Stomach (tissue), 9 donors: ENCODE measurements around the gene SHISA3. TPM values are rescaled to one million over a fixed set of nuclear protein-coding genes. Genes with fewer than 3 reads are reported as not detected.

Source experiments
- DNase-seq, 2 donors: peaks; one replicate each; pipeline versions ENCODE4 v3.0.0 to v3.0.0-alpha.2; 2013 to 2019
- H3K27ac ChIP-seq, 5 donors: fragments of 200-600 bp in 4 of 5; sonication (generic) in 4 of 5; one replicate each; pipeline ENCODE4 v1.5.1; 2013 to 2019; ENCODE audit warnings: mild to moderate bottlenecking in 1 of 5, moderate library complexity in 1 of 5
- H3K27me3 ChIP-seq, 3 donors: fragments of 200-600 bp; sonication (generic); one replicate each; pipeline ENCODE4 v1.5.1; 2017 to 2019; ENCODE audit warnings: mixed run types in 1 of 3
- H3K36me3 ChIP-seq, 4 donors: fragments of 200-600 bp; sonication (generic); 1 replicate in 3 of 4; 2 replicates in 1 of 4; pipeline ENCODE4 v1.5.1; 2016 to 2019
- H3K4me1 ChIP-seq, 4 donors: fragments of 200-600 bp; sonication (generic); one replicate each; pipeline ENCODE4 v1.5.1; 2016 to 2019
- H3K4me3 ChIP-seq, 4 donors: fragments of 200-600 bp; sonication (generic) in 3 of 4; one replicate each; pipeline ENCODE4 v1.5.1; 2016 to 2019; ENCODE audit warnings: mild to moderate bottlenecking in 1 of 4
- H3K9me3 ChIP-seq, 4 donors: fragments of 200-600 bp; sonication (generic); one replicate each; pipeline ENCODE4 v1.5.1; 2016 to 2019
- EP300 ChIP-seq: sonication (generic); formaldehyde crosslinking; IDR thresholded peaks from one replicate; pipeline ENCODE4 v1.6.1; 2017; ENCODE audit warnings: antibody characterized with exemption
- POLR2A ChIP-seq, 4 donors: fragments of 450-650 bp; IDR thresholded peaks; one replicate each; pipeline ENCODE4 v1.6.1; 2016; ENCODE audit warnings: antibody characterized with exemption in 4 of 4, control low read depth in 2 of 4, mild to moderate bottlenecking in 1 of 4, moderate library complexity in 1 of 4
- POLR2AphosphoS5 ChIP-seq, 3 donors: sonication (generic); formaldehyde crosslinking; IDR thresholded peaks; one replicate each; pipeline ENCODE4 v1.6.1; 2016; ENCODE audit warnings: antibody characterized with exemption in 3 of 3
- WGBS, 5 donors: extraction: QIAGEN DNeasy Blood & Tissue Kit in 3 of 5; methylation state at CpG; one replicate each; pipeline versions ENCODE4 v1.1.5 to v1.1.7; 2013 to 2018; 5-methylcytosine and 5-hydroxymethylcytosine counted together
- intact Hi-C: fragments of 100-400 bp; cut with DNase I; formaldehyde crosslinking; loops from one replicate; pipeline ENCODE4 v1.15.1; 2023; ENCODE audit warnings: low total_unique reads
- polyA plus RNA-seq, 3 donors: library from polyadenylated mRNA; stranded (reverse); fragments of 200-250 nt; gene quantifications; one replicate each; pipeline ENCODE4 v1.2.3, GENCODE V29; 2013
- total RNA-seq, 5 donors: library from RNA; depleted of rRNA; stranded (reverse); fragments of >200 nt; gene quantifications; one replicate each; pipeline versions ENCODE4 v1.1.0 to v1.2.3, GENCODE V29; 2014 to 2016
- TF ChIP-seq, protein P1 (sequence below), 7 experiments: fragments of 450-650 bp in 4 of 7; fragments of 200-600 bp in 3 of 7; sonication (generic) in 3 of 7; IDR thresholded peaks; one replicate each; pipeline ENCODE4 v1.5.1; 2016 to 2019; ENCODE audit warnings: antibody characterized with exemption in 7 of 7, control low read depth in 2 of 7, mild to moderate bottlenecking in 1 of 7
- donor health status: healthy with polysubstance abuse.
- donor health status: Bipolar disorder and iron deficiency.
- donor health status: healthy.

SHISA3 gene
- total and polyA plus RNA-seq, 8 donors: 0.44 to 8.4 (median 1.7) TPM; not detected in 1

DNA sequence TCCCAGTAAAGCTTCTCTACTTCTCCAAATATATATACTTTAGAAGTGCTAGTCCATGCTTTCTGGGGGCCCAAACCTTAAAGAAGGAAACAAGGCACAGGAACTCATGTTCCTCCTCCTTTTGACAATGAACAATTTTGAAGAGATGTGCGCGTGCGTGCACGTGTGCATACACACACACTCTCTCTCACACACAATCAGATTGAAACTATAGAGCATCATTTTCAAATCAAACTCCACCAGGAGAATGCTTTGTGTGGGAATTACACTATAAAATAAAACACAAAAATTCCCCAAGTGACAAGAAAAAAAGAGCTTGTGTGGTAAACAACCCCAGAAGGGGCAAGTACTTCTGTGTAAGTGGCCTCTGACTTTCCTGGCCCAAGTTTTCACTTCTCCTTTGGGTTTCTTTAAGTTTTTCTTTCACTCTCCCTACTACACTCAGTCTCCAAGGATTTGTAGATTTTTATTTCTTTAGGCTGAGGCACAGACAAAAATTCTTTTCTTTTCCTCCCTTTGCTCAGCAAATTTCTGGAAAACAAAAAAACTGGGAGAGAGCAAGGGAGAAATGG, 46.6 kb upstream of the SHISA3 start:
- no peak overlapping the region for H3K27ac ChIP-seq
- TF ChIP-seq, protein P1, sequence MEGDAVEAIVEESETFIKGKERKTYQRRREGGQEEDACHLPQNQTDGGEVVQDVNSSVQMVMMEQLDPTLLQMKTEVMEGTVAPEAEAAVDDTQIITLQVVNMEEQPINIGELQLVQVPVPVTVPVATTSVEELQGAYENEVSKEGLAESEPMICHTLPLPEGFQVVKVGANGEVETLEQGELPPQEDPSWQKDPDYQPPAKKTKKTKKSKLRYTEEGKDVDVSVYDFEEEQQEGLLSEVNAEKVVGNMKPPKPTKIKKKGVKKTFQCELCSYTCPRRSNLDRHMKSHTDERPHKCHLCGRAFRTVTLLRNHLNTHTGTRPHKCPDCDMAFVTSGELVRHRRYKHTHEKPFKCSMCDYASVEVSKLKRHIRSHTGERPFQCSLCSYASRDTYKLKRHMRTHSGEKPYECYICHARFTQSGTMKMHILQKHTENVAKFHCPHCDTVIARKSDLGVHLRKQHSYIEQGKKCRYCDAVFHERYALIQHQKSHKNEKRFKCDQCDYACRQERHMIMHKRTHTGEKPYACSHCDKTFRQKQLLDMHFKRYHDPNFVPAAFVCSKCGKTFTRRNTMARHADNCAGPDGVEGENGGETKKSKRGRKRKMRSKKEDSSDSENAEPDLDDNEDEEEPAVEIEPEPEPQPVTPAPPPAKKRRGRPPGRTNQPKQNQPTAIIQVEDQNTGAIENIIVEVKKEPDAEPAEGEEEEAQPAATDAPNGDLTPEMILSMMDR (IDR thresholded peaks at IDR 0.05): no peak
- TF ChIP-seq EP300: no peak
- no peak for TF ChIP-seq POLR2A (IDR thresholded peaks at IDR 0.05)
- no peak for TF ChIP-seq POLR2AphosphoS5 (IDR thresholded peaks at IDR 0.05)
- H3K27me3 ChIP-seq: no peaks in the 10 kb centered on the region
- 88 to 95% (median 91%) methylated on average over 4 of the region's 4 CpGs for WGBS, 5 donors
- intact Hi-C loops: no loop called here
- no peaks in the 10 kb centered on the region for H3K9me3 ChIP-seq
- DNase-seq: no peak
- no peak overlapping the region for H3K4me3 ChIP-seq
- no peaks in the 10 kb centered on the region for H3K4me1 ChIP-seq
- no peaks in the 10 kb centered on the region for H3K36me3 ChIP-seq

DNA sequence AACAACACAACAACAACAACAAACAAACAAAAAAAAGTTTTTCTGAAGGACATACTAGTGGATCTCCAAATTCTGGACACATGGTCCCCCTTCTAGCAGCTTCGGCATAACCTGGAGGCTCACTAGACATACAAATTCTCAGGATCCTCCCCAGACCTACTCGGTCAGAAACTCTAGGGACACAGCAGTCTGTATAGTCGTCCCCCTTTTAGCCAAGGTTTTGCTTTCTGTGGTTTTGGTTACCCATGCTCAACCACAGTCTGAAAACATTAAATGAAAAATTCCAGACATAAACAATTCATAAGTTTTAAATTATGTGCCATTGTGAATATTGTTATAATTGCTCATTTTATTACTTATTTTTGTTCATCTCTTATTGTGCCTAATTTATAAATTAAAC, 45.2 kb upstream of the SHISA3 start:
- TF ChIP-seq, protein P1 (IDR thresholded peaks at IDR 0.05): no peak
- TF ChIP-seq POLR2AphosphoS5 (IDR thresholded peaks at IDR 0.05) (no peak), EP300 (no peak), POLR2A (IDR thresholded peaks at IDR 0.05) (no peak)

DNA sequence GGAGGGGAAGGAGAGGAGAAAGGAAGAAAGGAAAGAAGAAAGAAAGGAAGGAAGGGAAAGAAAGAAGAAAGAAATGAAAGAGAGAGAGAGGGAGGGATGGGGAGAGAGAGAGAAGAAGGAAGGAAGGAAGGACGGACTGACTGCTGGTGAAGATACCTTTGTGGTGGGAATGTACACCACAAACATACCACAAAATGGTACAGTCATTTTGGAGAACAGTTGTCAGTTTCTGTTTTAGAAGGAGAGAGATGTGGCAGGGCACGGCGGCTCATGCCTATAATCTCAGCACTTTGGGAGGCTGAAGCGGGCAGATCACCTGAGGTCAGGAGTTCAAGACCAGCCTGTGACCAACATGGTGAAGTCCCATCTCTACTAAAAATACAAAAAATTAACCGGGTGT, 40.0 kb upstream of the SHISA3 start:
- 75 to 90% (median 80%) methylated on average over 5 of the region's 5 CpGs for WGBS, 5 donors
- Histone ChIP-seq H3K27me3 (peaks cover 0 to 4% (median 0%) of the 10 kb centered on the region in 3 donors), H3K4me3 (no peak overlapping the region), H3K27ac (no peak overlapping the region), H3K9me3 (no peaks in the 10 kb centered on the region), H3K36me3 (no peaks in the 10 kb centered on the region), H3K4me1 (peaks cover 0 to 12% (median 0%) of the 10 kb centered on the region in 4 donors)
- TF ChIP-seq POLR2AphosphoS5 (IDR thresholded peaks at IDR 0.05) (no peak), EP300 (no peak), POLR2A (IDR thresholded peaks at IDR 0.05) (no peak)
- TF ChIP-seq, protein P1 (IDR thresholded peaks at IDR 0.05): no peak
- intact Hi-C loops: no loop called here
- no peak for DNase-seq

More for the DNA sequence above, 45.2 kb upstream of the SHISA3 start:
- DNase-seq: no peak
- Histone ChIP-seq H3K4me1 (no peaks in the 10 kb centered on the region), H3K27me3 (peaks cover 0 to 4% (median 0%) of the 10 kb centered on the region in 3 donors), H3K36me3 (no peaks in the 10 kb centered on the region), H3K27ac (no peak overlapping the region), H3K9me3 (no peaks in the 10 kb centered on the region), H3K4me3 (no peak overlapping the region)
- intact Hi-C loops: no loop called here
- 82 to 92% (median 87%) methylated on average over 3 of the region's 3 CpGs for WGBS, 5 donors

DNA sequence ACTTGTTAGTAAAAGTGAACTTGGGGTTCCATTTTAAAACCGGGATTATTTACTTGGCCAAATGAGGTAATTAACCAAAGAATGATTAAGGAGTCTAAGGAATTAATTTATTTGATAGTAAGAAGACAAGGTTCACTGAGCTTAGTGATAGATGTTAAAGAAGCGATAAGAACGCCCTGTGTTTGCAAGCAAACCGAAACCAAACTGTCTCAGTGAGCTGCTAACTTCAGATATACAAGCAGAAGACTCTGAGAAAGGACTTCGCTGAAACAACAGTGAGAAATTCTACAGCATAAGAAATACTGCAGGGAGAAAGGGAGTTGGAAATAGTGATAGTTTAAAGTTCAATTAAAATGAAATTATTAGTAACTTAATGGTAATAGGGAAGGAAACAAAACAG, 37.6 kb upstream of the SHISA3 start:
- H3K27ac ChIP-seq: no peak overlapping the region
- 16 to 34% (median 25%) methylated on average over 5 of the region's 5 CpGs for WGBS, 5 donors
- TF ChIP-seq POLR2A (IDR thresholded peaks at IDR 0.05) (no peak), EP300 (no peak), POLR2AphosphoS5 (IDR thresholded peaks at IDR 0.05) (no peak)
- TF ChIP-seq, protein P1 (IDR thresholded peaks at IDR 0.05): no peak
- H3K36me3 ChIP-seq: no peaks in the 10 kb centered on the region
- peaks cover 0 to 4% (median 0%) of the 10 kb centered on the region in 3 donors for H3K27me3 ChIP-seq
- peak in 1 of 2 donors; percentile 65 for DNase-seq
- no peaks in the 10 kb centered on the region for H3K9me3 ChIP-seq
- intact Hi-C loops: no loop called here
- H3K4me3 ChIP-seq: peak overlapping the region in 2 of 4 donors; percentile 14 to 19
- peaks cover 0 to 12% (median 0%) of the 10 kb centered on the region in 4 donors for H3K4me1 ChIP-seq
